HEK293T (cell line): ENCODE measurements around the gene SYN1.

Experiments
- CTCF ChIA-PET: fragments of 350-600 bp; formaldehyde crosslinking; extraction: SDS; loops from one replicate; lab custom pipeline; 2021; ENCODE audit warnings: antibody characterized with exemption, inconsistent platforms; lab: Yijun Ruan, JAX
- POLR2A ChIA-PET: fragments of 350-600 bp; formaldehyde crosslinking; extraction: SDS; loops from one replicate; lab custom pipeline; 2020; ENCODE audit warnings: antibody characterized with exemption, inconsistent platforms; lab: Yijun Ruan, JAX
- DNase-seq: peaks from one replicate; pipeline ENCODE4 v3.0.0; 2012; ENCODE audit warnings: mixed read lengths; ENCODE audit errors: extremely low spot score
- ARNT ChIP-seq: fragments of 450-650 bp; IDR thresholded peaks from 2 replicates; pipeline ENCODE4 v1.6.1; 2017; ENCODE audit warnings: mild to moderate bottlenecking
- BHLHE40 ChIP-seq: fragments of 450-650 bp; IDR thresholded peaks from 2 replicates; pipeline ENCODE4 v1.6.1; 2016; ENCODE audit warnings: mild to moderate bottlenecking, moderate library complexity, borderline replicate concordance
- CTBP1 ChIP-seq: fragments of 450-650 bp; IDR thresholded peaks from 2 replicates; pipeline ENCODE4 v1.6.1; 2016; ENCODE audit warnings: borderline replicate concordance
- ELF4 ChIP-seq: fragments of 450-650 bp; IDR thresholded peaks from 2 replicates; pipeline ENCODE4 v1.6.1; 2017; ENCODE audit warnings: antibody characterized with exemption
- FOXA1 ChIP-seq: fragments of 450-650 bp; IDR thresholded peaks from 2 replicates; pipeline ENCODE4 v1.6.1; 2016; ENCODE audit warnings: mild to moderate bottlenecking
- FOXK2 ChIP-seq: fragments of 450-650 bp; IDR thresholded peaks from 2 replicates; pipeline ENCODE4 v1.6.1; 2016; ENCODE audit warnings: mild to moderate bottlenecking
- FOXM1 ChIP-seq: fragments of 450-650 bp; IDR thresholded peaks from 2 replicates; pipeline ENCODE4 v1.6.1; 2017; ENCODE audit warnings: mild to moderate bottlenecking, borderline replicate concordance
- HDGF ChIP-seq: fragments of 450-650 bp; IDR thresholded peaks from 2 replicates; pipeline ENCODE4 v1.6.1; 2017; ENCODE audit warnings: antibody characterized with exemption, borderline replicate concordance
- L3MBTL2 ChIP-seq: fragments of 450-650 bp; conservative IDR thresholded peaks from 2 replicates; pipeline ENCODE4 v1.6.1; 2016; ENCODE audit warnings: mild to moderate bottlenecking
- LEF1 ChIP-seq: fragments of 450-650 bp; IDR thresholded peaks from 2 replicates; pipeline ENCODE4 v1.6.1; 2017; ENCODE audit warnings: mild to moderate bottlenecking, borderline replicate concordance
- NFRKB ChIP-seq: fragments of 450-650 bp; IDR thresholded peaks from 2 replicates; pipeline ENCODE4 v1.6.1; 2016; ENCODE audit warnings: mild to moderate bottlenecking, moderate library complexity
- SP1 ChIP-seq: fragments of 450-650 bp; IDR thresholded peaks from 2 replicates; pipeline ENCODE4 v1.6.1; 2017
- SUZ12 ChIP-seq: fragments of 450-650 bp; IDR thresholded peaks from 2 replicates; pipeline ENCODE4 v1.6.1; 2016; ENCODE audit warnings: mild to moderate bottlenecking
- TARDBP ChIP-seq: fragments of 450-650 bp; IDR thresholded peaks from 2 replicates; pipeline ENCODE4 v1.6.1; 2016
- ZNF384 ChIP-seq: fragments of 450-650 bp; IDR thresholded peaks from 2 replicates; pipeline ENCODE4 v1.6.1; 2016
- TF ChIP-seq, protein P1 (sequence below): fragments of 450-650 bp; IDR thresholded peaks from 2 replicates; pipeline ENCODE4 v1.6.1; 2016

SYN1 gene

DNA sequence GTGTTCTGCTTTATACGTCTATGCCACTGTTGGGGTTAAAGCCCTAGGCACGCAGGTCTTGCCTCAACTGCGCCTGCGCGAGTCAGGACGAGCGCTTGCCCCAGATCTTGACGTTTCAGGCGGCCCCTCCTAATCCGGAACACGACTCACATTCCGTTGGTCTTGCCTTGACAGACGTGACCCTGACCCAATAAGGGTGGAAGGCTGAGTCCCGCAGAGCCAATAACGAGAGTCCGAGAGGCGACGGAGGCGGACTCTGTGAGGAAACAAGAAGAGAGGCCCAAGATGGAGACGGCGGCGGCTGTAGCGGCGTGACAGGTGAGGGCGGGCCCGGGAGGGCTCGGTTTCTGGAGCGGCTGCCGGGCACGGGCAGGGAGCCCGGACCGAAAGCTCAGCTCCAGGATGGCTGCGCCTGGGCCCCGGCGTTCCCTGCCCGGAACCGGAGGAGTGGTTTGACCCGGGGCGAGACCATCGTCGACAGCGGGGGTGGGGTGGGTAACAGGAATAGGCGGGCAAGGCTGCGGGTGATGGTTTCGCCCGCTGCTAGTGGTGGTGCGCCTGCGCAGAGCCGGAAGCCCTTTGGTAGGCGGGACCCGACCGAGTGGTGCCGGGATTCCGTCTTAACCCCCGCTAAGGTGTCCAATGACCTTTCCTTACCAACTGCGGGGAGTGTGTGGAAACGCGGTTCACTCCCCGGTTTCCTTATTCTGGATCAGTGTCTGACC is 58.6 kb downstream of the SYN1 start, which contains the start of gene ARAF:
TSS of gene ARAF (plus strand) at position 272 of the 725 bp plus-strand sequence. CDS start 1,763 bp downstream, outside the sequence.
- ChIA-PET CTCF (interaction anchor here (1.0 kb wide), 1 partner anchor 67 kb away, joined by 3 read pairs; no protein-coding TSS in a partner anchor), POLR2A (interaction anchor here (0.7 to 1.0 kb wide), 4 partner anchors 10 to 62 kb away, joined by 3 read pairs; no protein-coding TSS in a partner anchor)

DNA sequence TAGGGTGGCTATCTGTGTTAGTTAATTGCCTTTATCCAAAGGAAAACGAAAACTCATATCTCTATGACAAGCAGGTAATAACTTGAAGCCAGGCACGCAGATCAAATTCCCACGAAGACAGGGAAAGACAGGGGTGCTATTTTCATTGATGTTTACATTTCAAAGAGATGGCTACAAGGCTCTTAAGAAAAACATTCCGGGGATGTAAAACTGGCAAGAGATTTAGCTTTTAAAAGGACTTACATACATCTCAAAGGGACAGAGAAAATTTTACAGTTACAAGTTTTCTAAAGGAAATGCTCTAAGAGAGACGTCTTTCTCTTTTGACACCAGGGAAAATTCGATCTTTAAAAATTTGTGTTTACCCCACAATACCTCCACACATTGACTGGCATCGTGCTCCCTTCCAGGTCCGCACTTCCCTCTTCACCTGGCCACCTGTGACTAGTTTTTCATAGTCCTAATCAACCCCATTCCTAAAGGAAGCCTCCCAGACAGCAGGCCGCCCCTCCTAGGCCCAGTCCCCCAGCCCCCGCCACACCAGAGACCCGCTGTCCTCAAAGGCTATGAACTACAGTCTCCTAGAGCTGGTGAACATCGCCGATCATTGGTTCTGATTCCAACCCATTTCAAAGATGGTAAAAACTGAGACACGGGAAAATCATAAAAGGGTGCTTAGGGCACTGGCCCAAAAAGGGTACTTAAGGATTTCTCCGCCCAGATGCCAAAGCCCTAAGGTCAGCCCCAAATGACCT is 59.3 kb downstream of the SYN1 start:
- CTCF ChIA-PET, result no interaction called here
- POLR2A ChIA-PET, result no interaction called here
- DNase-seq, result no peak
- TF ChIP-seq ARNT (0 out of 2 replicates have a peak, but pooled peaks have one; percentile 55), FOXK2 (no peak), L3MBTL2 (0 out of 2 replicates have a peak, but pooled peaks have one; percentile 10)

More for the DNA sequence above, 58.6 kb downstream of the SYN1 start, which contains the start of gene ARAF:
- TF ChIP-seq SP1 (no peak), L3MBTL2 (peak; percentile 61), BHLHE40 (peak; percentile 73), ELF4 (peak; percentile 39; the same call in 1 of the 2 replicates), CTBP1 (no peak), ZNF384 (no peak)
- TF ChIP-seq, protein P1, sequence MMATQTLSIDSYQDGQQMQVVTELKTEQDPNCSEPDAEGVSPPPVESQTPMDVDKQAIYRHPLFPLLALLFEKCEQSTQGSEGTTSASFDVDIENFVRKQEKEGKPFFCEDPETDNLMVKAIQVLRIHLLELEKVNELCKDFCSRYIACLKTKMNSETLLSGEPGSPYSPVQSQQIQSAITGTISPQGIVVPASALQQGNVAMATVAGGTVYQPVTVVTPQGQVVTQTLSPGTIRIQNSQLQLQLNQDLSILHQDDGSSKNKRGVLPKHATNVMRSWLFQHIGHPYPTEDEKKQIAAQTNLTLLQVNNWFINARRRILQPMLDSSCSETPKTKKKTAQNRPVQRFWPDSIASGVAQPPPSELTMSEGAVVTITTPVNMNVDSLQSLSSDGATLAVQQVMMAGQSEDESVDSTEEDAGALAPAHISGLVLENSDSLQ, result peak; percentile 99
- peak; percentile 92 for DNase-seq

DNA sequence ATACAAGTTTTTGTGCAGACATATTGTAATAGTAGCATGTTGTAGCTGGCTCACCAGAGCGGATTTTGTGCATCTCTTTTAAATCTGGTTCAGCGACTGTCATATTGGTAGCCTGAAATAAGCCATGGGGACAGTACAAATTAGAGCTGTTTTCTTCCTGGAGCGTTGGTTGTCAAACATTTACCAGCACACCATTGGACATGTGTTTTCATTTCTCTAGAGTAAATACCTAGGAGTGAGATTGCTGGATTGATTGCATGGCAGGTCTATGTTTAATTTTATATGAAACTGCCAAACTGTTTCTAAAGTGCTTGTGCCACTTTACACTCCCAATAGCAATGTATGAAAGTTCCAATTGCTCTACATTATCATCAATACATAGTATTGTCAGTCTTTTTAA is 61.2 kb downstream of the SYN1 start:
- CTCF ChIA-PET, result no interaction called here
- POLR2A ChIA-PET, result interaction anchor here (0.7 to 1.7 kb wide), 2 partner anchors 197 to 630 kb away, joined by 3 to 4 read pairs; no protein-coding TSS in a partner anchor
- TF ChIP-seq ELF4 (no peak), FOXM1 (no peak), FOXA1 (no peak), BHLHE40 (no peak), LEF1 (no peak), NFRKB (no peak), CTBP1 (no peak), ARNT (no peak), ZNF384 (no peak), SP1 (no peak), FOXK2 (no peak), TARDBP (no peak), HDGF (no peak)
- TF ChIP-seq, protein P1, result no peak
- no peak for DNase-seq

DNA sequence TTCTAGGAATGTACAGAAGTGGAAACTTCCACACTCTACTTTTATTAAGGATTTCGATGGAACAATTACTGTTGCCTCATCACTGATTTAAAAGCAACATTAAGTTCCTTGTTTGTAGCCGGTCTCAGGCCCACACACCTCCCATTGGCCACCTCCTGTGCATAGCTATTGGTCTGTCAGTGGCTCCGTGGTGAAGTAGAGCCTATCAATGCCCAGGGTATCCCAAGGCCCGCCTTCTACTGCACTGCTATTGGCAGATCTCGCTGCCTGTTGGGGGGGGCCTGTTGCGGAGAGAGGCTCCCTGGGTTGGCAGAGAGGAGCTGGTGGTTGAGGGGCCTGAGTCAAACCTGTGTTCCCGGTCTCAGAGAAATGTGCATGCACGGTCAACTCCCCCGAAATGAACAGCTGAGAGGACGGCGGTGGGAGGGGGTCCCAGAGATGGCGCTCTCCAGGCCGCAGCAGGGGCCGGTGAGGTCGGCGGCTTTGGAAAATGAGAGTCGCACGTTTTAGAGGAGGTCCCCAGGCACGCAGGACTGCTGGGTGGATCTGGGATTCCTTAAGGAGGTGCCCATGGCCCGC is 63.5 kb downstream of the SYN1 start:
- POLR2A ChIA-PET, result interaction anchor here (0.7 to 1.4 kb wide), 15 partner anchors 9 to 323 kb away, joined by 3 to 17 read pairs (median 4); partner anchors contain the start of genes ELK1, TIMP1 and USP11
- peak; percentile 79 for DNase-seq
- TF ChIP-seq, protein P1, result peak; percentile 98
- TF ChIP-seq SP1 (no peak), TARDBP (no peak), CTBP1 (no peak), FOXK2 (no peak), LEF1 (no peak), ELF4 (no peak), HDGF (no peak), ARNT (no peak), ZNF384 (no peak), BHLHE40 (no peak), NFRKB (no peak), FOXM1 (no peak), FOXA1 (no peak), L3MBTL2 (peak; percentile 67), SUZ12 (no peak)
- CTCF ChIA-PET, result interaction anchor here (0.6 to 1.0 kb wide), 2 partner anchors 16 to 62 kb away, joined by 3 read pairs; no protein-coding TSS in a partner anchor

DNA sequence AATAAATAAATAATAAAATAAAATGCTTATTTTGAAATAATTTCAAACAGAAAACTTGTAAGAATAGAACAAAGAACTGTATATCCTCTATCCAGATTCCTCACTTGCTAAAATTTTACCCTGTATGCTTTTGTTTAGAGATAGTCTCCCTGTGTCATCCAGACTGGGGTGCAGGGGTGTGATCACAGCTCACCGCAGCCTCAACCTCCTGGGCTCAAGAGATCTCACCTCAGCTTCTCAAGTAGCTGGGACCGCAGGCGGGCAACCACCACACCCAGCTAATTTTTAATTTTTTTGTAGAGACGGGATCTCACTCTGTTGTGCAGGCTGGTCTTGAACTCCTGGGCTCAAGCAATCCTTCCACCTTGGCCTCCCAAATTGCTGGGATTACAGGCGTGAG is 76.2 kb downstream of the SYN1 start:
- TF ChIP-seq ARNT (no peak), BHLHE40 (no peak), HDGF (no peak)
- ChIA-PET POLR2A (no interaction called here), CTCF (no interaction called here)
- DNase-seq, result no peak
